GM21737 (cell line): ENCODE data around the gene WDR27.
"Not testable (repeated sequence)": the region's sequence is repeated elsewhere in the genome, so short reads cannot be mapped to it uniquely, and the experiment has no call there.

ENCODE experiments used
- ATAC-seq: cut with Tn5 transposase; IDR thresholded peaks from one replicate; pipeline ENCODE4 v1.9.1; 2021; ENCODE audit warnings: mild to moderate bottlenecking, moderate library complexity; ENCODE audit not compliant: unreplicated experiment

The WDR27 gene

DNA sequence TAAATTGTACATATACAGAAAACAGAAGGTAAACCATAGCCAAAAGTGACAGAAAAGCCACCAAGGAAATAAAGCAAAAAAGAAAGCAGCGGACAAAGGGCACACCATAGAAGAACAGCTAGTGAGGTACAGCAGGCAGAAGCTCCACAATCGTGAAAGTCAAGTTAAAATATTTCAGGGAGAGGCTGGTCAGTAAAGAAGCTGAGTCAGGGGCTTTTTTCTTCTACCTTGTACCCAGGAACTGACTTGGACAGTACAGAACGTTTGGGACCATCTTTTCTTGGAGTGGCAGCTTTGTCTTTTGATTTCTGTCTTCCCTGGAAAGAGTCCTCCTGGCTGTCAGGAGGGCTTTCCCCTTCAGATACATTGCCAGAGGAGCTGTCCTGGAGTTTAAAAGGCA, 8.2 kb upstream of the WDR27 start:
- ATAC-seq, result no peak

DNA sequence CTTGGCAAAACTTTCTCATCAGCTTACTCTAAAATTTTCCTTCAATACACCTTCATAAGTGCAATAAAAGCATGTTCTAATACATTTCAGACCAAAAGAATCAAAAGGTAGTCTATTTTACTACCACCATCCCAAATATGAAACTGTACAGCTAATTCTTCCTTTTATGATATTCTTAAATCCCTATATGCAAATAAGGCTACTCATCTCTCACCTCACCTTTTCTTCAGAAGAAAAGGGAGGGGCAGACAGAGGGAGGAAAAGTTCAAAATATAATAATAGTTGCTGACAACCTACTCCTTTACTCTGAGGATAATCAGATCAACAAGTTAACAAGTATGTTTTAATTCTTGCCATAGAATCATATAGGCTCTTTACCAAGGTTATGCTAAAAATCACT, 7.5 kb upstream of the WDR27 start:
- no peak for ATAC-seq

DNA sequence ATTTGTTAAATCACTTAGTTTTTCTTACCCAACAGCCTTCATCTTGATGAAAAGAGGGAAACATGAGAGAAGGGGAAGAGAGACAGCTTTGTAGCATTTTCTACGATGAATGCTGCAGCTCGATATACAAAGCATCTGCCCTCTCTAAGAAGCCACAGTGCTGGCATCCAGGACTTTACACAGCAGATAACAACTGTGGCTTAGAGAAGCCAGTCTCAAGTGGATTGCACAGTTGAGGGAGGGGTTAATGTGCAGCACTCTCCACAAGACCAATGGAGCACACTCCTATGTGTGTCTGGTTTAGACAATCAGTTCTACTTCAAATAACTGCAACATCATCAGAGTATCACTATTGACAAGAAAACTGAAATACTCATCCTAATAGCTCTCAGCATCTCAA, 5.9 kb upstream of the WDR27 start:
- ATAC-seq, result no peak

DNA sequence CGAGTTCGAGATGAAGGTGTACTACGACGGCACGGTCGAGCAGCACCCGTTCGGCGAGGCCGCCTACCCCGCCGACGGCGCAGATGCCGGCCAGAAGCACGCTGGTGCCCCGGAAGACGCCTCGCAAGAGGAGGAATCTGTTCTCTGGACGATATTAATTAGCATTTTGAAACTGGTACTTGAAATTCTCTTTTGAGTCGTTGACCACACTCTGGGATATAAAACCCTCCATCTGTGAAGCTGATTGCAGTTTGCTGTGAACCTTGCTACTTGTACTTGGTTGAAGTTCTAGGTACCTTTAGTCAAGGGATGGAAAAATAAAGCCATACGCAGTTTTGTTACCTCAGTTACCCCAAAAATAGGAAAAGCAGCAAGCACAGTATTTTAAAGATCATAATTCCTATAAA, 1.0 kb upstream of the WDR27 start:
- ATAC-seq, result peak; percentile 15

DNA sequence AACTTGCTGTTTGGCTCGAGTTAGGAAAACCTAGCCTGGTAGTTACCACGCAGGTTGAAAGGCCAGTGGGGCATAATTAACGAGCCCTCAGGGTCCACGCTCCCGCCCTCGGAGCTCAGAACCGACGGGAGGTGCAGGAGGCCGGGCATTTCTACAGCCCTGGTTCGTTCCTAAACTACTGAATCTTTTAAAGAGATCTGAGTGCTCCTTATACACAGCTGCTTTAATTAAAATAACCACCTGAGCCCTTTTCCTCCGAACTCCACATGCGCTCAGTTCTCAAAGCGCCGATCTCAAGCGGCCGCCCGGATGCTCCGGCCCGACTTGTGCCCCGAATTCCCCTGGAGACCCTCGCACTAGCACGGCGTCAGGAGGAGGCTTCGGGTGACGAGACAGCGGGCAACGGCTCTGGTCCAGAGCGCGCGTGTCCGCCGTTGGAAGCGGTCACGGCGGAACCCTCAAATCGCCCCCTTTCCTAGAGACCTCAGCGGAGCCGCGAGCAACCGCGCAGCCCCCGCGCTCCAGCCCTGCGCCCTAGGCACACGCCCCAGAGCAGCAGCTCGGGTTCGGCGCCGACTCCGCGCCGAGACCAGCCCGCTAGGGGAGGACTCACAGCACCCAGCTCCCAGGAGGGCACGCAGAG, 397 bp downstream of the WDR27 start:
- ATAC-seq, result no peak

DNA sequence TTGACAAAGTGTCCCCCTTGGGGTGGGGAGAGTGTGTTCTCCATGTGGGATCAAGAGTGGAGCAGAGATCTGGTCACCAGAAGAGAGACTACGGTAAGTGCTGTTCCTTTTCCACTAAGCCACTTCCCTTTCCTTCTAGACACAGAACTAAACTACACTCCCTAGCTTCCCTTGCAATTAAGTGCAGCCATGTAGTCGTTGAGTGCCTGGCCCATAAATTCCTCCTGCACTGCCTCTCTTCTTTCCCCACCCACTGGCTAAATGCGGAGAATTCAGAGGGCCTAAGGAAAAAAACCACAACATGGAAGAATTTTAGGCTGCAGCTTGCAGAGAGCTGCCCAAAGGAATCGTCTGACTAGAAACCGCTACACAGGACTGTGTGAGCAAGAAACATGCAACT, 1.5 kb downstream of the WDR27 start:
- ATAC-seq, result no peak

DNA sequence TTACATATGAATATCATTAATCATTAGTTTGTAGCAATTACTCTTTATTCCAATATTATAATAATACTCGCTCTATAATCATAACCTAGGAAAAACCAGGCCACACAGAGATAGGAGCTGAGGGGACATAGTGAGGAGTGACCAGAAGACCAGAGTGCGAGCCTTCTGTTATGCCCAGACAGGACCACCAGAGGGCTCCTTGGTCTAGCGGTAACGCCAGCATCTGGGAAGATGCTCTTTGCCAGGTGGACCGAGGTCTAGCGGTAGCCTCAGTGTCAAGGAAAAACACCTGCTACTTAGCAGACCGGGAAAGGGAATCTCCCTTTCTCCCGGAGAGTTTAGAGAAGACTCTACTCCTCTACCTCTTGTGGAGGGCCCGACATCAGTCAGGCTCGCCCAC, 4.7 kb downstream of the WDR27 start:
- ATAC-seq, result not testable (repeated sequence)

DNA sequence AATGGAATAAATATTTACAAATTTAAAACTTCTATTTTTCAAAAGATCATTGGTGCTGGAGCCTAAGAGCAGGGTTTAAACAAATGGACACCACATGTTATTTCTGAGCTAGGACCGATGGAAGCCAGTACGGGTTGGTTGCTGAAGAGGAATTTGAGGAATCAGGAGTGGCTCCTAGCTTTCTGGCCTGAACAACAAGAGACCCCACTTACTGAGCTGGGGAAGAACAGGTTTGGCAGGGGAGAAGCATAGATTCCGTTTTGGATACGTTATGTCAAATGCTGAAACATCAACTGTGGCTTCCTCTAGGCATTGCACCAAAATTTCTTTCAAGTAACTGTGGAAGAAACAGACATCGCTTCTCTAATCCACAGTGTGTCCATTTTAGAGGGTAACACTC, 6.7 kb downstream of the WDR27 start:
- no peak for ATAC-seq

DNA sequence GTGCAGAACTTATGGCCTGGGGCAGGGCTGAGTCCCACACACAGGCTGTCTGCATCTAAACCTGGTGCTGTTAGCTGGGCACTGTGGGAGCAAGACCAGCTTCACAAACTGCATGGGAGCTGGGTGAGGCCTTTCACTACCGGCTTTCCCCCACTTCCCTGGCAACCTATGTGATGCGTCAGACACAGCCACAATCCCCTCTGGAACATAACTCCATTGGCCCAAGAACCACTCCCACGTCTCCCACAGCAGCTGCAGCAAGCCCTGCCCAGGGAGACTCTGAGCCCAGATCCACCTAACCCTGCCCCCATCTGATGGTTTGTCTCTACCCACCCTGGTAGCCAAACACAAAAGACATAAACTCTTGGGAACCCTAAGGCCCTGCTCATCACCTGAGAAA, 9.3 kb downstream of the WDR27 start:
- no peak for ATAC-seq

DNA sequence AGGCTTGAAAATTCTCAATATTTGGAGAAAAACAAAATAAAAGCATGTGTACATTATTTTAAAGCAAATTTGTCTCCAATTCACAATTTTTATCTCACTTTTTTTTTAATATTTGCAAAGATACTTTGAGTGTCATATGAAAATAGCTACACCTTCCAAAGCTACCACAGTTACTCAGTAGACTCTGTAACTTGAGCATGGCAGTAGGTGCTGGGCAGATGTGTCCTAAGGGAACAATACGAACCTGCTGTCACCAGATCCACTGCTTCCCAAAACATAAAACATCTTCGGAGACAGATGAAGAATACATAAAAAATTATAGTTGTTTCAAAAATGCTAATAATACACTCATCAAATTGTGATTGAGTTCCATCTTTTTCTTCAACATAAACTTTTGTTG, 10.6 kb downstream of the WDR27 start:
- no peak for ATAC-seq

DNA sequence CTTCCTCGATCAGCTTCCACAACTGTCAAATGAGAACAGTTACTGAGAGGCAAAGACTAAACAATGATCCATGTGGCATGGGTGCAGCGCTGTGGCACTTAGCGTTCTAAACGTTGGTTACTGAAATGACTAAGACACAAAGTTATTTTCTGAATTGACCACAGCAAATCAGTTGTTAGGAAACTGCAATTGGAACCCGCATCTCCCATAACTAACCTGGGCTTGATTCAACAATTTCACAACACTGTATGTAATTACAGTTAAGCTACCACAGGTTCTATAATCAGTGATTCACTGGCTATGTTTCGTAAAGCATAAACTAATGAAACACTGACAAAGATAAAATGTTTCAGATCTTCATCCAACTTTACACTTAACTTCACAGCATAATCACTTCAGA, 12.5 kb downstream of the WDR27 start:
- ATAC-seq, result no peak

DNA sequence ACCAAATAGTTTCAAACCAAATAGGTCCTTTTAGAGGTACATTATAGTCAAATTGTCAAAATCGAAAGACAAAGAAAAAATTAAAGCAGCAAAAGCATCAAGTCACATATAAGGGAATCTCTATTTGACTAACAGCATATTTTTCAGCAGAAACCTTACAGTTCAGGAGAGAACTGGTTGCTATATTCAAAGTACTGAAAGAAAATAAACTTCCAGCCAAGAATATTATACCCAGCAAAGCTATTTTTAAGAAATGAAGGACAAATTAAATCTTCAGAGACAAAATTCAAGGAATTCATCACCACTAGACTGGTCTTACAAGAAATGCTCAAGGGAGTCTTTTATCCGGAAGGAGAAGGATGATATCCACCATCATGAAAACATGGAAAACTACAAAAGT, 16.0 kb downstream of the WDR27 start:
- ATAC-seq, result no peak

DNA sequence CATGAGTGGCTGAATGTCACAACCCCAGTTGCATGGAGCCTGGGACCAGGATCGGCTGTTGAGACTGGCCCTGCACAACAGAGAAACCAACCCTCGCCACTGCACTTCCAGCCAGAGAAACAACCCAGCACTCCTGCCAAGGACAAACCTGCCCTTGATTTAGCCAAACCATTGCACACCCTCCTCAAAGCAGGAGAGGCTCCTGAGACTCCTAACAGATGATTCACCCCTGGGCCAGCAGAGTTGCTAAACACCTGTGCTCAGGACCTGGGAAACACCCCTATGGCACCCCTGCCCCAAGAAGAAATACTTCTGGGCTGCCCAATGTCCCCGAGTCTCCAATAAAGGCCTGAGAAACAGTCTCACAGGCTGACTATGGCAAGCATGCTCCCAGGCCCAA, 17.8 kb downstream of the WDR27 start:
- no peak for ATAC-seq

DNA sequence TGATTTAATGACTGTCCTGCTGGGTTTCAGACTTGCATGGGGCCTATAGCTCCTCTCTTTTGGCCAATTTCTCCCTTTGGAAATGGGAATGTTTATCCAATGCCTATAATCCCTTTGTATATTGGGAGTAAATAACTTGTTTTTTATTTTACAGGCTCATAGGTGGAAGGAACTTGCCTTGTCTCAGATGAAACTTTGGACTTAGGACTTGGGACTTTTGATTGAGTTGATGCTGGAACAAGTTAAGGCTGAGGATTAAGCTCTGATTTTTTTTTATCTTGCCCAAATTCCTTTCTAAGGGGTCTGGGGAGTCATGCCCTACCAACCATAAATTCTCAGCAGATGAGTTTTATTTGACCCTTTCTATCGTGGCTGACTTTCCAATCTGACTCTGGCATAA, 23.5 kb downstream of the WDR27 start:
- no peak for ATAC-seq

DNA sequence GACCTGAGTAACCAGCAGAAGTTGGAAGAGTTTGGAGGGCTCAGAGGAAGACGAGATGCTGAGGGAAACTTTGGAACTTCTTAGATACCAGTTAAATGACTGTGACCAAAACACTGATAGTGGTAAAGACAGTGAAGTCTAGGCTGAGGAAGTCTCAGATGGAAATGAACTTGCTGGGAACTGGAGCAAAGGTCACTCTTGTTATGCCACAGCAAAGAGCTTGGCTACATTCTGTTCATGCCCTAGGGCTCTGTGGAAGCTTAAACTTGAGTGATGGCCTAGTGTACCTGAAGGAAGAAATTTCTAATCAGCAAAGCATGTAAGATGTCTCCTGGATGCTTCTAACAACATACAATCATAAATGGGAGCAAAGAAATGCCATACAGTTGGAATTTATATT, 24.7 kb downstream of the WDR27 start:
- ATAC-seq, result no peak

DNA sequence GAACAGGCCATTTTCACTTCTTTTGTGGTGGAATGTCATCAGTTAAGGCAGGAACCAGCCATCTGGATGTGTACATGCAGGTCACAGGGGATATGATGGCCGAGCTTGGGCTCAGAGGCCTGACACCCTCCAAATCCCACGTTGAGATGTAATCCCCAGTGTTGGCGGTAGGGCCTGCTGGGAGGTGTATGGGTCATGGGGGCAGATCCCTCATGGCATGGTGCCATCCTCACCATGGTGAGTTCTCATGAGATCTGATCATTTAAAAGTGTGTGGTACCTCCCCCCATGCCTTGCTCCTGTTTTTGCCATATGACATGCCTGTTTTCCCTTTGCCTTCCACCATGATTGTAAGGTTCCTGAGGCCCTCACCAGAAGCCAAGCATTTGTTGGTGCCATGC, 26.8 kb downstream of the WDR27 start:
- no peak for ATAC-seq

DNA sequence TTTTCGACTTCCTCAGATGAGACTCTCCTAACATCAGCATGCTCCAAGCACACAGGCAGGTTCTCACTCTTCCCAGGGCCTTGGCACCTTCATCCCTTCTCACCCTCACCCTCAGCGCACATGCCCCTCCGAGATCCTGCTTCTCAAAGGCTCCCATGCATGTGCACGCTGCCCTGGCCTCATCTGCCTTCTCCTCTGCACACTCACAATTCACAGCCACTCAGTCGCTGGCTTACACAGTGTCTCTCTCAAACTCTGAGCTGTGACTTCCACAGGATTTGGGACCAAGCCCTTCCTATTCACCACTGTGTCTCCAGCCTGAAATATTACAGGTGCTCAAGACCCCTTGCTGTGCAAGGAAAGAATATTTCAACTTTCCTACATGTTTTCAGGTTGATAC, 30.3 kb downstream of the WDR27 start:
- no peak for ATAC-seq

DNA sequence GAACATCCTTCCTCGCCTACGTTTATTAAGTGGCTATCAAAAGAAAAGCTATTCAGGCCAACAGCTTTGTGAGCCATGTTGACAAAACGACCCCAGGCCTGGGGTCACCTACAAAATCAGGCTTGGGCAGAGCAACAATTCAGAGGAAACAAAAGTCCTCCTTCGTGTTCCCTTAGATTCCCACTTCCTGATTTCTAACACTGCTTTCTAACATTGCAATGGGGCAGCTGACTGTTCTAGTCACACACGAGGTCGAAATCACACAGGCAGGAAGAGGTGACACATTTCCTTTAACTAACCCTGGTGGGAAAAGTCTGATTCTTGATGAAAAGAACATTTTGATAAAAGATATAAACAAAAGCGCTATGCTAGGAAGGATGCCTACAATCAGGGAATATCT, 31.9 kb downstream of the WDR27 start:
- ATAC-seq, result no peak

DNA sequence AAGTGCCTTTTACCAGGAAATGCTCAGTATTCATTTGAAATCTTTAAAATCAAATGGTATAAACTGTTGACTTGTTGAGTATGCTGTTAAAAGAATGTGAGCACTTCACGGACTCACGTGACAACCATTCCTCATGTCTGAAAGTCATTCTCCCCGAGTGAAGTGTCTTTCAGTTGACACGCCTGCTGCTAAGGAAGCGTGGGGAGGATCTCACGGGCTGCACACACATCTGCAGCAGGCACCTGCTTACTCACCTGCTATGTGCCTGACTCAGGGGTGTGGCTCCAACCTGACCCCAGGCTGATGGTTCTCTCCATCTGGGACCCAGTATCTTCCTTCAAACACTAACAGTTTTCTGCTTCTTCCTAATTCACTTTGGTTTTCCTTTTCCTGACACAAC, 32.7 kb downstream of the WDR27 start:
- no peak for ATAC-seq

DNA sequence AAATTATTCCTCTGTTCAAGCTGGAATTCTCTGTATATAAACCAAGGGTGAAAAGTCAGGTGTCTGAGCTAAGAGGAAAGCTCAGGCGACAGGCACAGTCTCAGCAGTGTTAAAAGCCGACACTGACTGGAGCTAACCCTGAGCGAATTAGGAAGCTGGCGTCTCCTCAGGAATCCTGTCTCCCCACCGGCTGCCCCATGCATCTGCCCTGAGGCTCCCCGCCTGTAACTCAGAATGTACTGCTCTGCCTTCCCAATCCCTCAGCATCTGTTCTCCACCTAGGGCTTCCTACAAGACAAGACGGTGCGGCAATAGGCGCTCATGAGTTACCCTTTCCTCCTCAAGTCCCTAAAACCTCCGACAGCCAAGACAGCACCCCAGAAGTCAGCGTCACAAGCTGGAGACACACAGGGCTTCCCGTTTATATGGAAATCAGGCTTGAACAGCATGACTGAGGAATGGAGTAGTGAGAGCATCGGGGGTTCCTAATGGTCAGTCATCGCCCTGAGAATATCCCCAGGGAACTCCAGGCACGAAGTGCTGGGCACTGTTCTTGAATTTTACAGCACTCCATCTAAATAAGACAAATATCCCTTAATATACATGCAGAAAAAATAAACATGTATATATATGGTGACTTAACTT, 33.5 kb downstream of the WDR27 start:
- ATAC-seq, result no peak

DNA sequence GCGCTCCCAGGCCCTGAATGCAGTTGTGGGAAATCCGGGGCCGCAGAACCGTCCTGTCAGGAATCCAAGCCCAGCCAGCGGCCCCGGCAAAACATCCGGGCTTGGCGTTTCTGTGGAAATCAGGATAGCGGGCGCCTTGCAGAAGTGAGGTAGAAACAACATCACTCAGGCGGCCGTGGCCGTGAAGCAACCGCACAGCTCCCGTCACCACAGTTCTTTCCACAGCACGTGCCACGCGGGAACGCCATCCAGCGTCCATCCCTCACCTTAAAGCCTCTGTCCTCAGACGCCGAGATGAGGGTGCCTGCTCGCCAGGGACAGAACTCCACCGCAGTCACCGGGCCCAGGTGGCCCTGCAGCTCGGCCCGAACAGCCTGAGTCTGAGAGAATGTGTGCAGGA, 34.1 kb downstream of the WDR27 start:
- ATAC-seq, result no peak

DNA sequence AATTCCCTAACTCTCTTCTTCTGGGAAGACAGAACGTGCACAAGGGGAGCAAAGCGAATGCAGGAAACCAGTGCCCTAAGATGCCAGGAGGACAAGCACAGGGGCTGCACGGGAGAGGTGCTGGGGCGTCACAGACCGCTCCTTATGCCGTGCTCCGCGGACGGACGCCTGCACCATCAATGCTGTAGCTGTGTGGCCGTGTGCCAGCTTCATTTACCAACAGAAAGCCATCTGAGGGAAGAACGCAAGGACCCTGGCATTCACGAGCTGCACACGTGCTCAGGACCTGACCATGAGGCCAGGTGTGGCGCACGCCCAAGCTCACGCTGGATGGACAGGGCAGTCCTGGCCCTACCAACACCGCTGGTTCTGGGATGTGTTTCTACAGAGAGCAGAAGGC, 35.4 kb downstream of the WDR27 start:
- no peak for ATAC-seq

DNA sequence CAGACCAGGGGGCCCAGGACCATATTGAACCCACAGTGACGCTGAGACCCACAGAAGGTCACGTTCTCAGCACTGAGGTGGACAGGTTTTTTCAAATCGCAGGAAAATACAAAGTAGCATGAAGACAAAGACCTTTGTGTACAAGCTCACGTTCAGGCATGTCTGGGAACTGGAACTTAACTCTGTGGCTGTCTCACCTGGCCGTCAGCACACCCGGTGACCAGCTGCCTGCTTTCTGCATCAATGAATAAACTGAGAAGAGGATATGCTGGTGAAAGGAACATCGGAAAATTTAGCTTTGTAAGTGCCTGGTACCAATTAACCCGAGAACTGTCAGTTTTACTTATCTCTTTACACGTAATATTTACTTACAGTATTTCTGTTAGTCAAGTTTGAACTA, 36.5 kb downstream of the WDR27 start:
- no peak for ATAC-seq
